ENCODE measurements around the gene AP3D1.
A peak's percentile ranks its signal among the peaks of the same experiment; 100 is the strongest.

Gene AP3D1

GRCh38 chr19:2180881-2181632 is 29.7 kb upstream of the AP3D1 start:
- no peak for DNase-seq

GRCh38 chr19:2180114-2180513 is 28.7 kb upstream of the AP3D1 start:
- no peak for DNase-seq

GRCh38 chr19:2179095-2179494 is 27.7 kb upstream of the AP3D1 start:
- DNase-seq = no peak

GRCh38 chr19:2176337-2176994 is 25.1 kb upstream of the AP3D1 start:
- no peak for DNase-seq

GRCh38 chr19:2175742-2176141 is 24.4 kb upstream of the AP3D1 start:
- DNase-seq = no peak

GRCh38 chr19:2173767-2174577 is 22.6 kb upstream of the AP3D1 start:
- DNase-seq = no peak

- no peak for DNase-seq
Measured at GRCh38 chr19:2173388-2173766, 22.0 kb upstream of the AP3D1 start.

GRCh38 chr19:2171349-2172145 is 20.2 kb upstream of the AP3D1 start:
- no peak for DNase-seq

- DNase-seq = no peak
Measured at GRCh38 chr19:2170987-2171348, 19.6 kb upstream of the AP3D1 start.

GRCh38 chr19:2170219-2170618 is 18.9 kb upstream of the AP3D1 start:
- DNase-seq = no peak

GRCh38 chr19:2168619-2169424 is 17.5 kb upstream of the AP3D1 start:
- no peak for DNase-seq

GRCh38 chr19:2167896-2168618 is 16.7 kb upstream of the AP3D1 start:
- no peak for DNase-seq

GRCh38 chr19:2166741-2167738 is 15.7 kb upstream of the AP3D1 start:
- peak in 1 of 2 experiments; percentile 22 for DNase-seq

GRCh38 chr19:2164020-2164998 is 12.9 kb upstream of the AP3D1 start:
- DNase-seq = no peak

GRCh38 chr19:2160379-2160778 is 9.0 kb upstream of the AP3D1 start:
- DNase-seq = no peak

GRCh38 chr19:2157452-2157851 is 6.1 kb upstream of the AP3D1 start:
- DNase-seq = no peak

GRCh38 chr19:2154587-2155075 is 3.3 kb upstream of the AP3D1 start:
- DNase-seq = no peak

- no peak for DNase-seq
Measured at GRCh38 chr19:2150794-2151338, 500 bp downstream of the AP3D1 start.

Data from cerebellar nuclear complex (tissue), 1 donor.